T-helper 2 cell treated with Interferon-gamma antibody and Interleukin-4, amounts not matched to agents 5 μg/mL and 100 μg/mL, for 36 hours (primary cell): ENCODE data around the gene LUZP1.
"Not testable (repeated sequence)": the region's sequence is repeated elsewhere in the genome, so short reads cannot be mapped to it uniquely, and the experiment has no call there.

ENCODE experiments used
- DNase-seq: peaks from one replicate; pipeline ENCODE4 v3.0.0; 2021; ENCODE audit warnings: low spot score
- H3K27ac Mint-ChIP-seq: one replicate; pipeline ENCODE4 v1.8.0; 2021; ENCODE audit warnings: mild to moderate bottlenecking, mixed read lengths
- H3K27me3 Mint-ChIP-seq: one replicate; pipeline ENCODE4 v1.8.0; 2021; ENCODE audit warnings: low read depth, mixed read lengths
- H3K36me3 Mint-ChIP-seq: one replicate; pipeline ENCODE4 v1.8.0; 2021; ENCODE audit warnings: low read depth, mixed read lengths
- H3K4me1 Mint-ChIP-seq: one replicate; pipeline ENCODE4 v1.8.0; 2021; ENCODE audit warnings: low read depth, mixed read lengths
- H3K4me3 Mint-ChIP-seq: one replicate; pipeline ENCODE4 v1.8.0; 2022; ENCODE audit warnings: mild to moderate bottlenecking, moderate library complexity, mixed read lengths
- H3K9me3 Mint-ChIP-seq: one replicate; pipeline ENCODE4 v1.8.0; 2021; ENCODE audit warnings: mixed read lengths

LUZP1 gene

DNA sequence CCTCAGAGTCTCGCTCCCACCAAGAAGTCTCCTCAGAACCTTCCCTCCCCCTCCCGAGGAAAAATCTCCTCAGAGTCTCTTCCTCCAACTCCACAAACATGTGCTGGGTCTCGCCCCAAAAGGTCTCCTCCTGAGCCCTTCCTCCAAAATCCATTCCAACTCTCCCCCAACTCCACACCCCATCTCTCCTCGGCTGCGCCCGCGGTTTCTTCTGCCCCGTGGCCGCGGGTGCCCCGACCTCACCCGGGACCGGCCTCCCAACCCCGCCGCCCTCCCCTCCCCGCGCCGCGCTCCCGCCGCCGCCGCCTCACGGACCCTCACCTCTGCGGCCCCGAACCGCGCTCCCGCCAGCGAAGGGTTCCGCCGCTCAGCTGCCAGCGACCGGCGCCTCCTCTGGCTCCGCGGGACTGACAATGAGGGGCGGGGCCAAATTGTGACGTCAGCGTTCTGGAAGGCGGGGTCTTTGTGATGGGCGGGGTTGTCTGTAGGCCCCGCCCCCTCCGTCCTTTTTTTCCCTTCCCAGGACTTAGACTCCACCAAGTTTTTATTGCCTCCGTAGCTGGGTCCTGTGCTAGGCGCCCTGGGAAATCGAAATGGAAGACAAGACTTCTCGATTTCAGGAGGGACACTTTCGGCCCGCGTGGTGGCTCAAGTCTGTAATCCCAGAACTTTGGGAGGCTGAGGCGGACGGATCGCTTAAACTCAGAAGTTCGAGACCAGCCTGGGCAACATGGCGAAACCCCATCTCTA, at the start of gene LUZP1:
TSS of gene LUZP1 (minus strand) at position 412 of the 750 bp plus-strand sequence.
- DNase-seq: peak; percentile 82
- H3K4me3 Mint-ChIP-seq: peak within 1 kb of the TSS; percentile 99
- no peaks in the 10 kb centered on the region for H3K9me3 Mint-ChIP-seq
- H3K27ac Mint-ChIP-seq: peak within 1 kb of the TSS; percentile 92
- peaks cover 6% of the 10 kb centered on the region for H3K27me3 Mint-ChIP-seq
- peaks cover 16% of the 10 kb centered on the region for H3K4me1 Mint-ChIP-seq
- H3K36me3 Mint-ChIP-seq: no peaks in the 10 kb centered on the region

DNA sequence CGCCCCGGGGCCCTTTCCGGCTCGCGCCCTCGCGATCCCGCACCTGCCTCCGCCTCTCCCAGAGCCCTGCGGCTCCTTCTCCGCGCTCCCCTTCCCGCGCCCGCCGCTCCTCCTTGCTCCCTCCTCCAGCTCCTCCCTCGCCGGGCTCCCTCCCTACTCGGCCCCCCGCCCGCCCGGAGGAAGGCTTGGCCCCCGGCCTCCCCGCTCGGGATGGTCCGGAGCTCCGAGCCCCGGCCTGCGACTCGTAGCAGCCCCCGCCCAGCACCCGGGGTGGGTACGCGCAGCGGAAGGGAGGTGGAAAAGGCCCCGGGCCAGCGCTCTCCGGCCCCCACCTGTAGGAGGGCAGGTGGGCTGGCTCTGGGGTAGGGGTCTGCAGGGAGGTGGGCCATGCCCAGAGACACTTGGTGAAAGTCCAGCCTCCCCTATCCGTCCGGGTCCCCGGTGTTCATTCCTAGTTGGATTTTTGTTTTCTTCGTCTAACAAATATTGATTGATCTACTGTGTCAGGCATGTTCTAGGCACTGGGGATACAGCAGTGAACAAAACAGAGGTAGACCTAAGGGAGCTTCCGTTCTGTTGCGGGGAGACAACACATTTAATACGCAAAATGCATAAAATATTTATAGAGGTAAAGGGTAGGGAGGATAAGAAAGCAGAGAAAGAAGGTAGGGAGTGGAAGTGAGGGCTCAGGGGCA, 48.9 kb upstream of the LUZP1 start, which contains the start of gene HTR1D:
TSS of gene HTR1D (minus strand) at position 82 of the 695 bp plus-strand sequence. CDS start 23,283 bp downstream, outside the sequence.
- DNase-seq: no peak
- Mint-ChIP-seq H3K4me1 (no peaks in the 10 kb centered on the region), H3K27me3 (peaks cover 66% of the 10 kb centered on the region), H3K9me3 (no peaks in the 10 kb centered on the region), H3K27ac (no peak within 1 kb of the TSS), H3K4me3 (peak within 1 kb of the TSS; percentile 20), H3K36me3 (no peaks in the 10 kb centered on the region)

DNA sequence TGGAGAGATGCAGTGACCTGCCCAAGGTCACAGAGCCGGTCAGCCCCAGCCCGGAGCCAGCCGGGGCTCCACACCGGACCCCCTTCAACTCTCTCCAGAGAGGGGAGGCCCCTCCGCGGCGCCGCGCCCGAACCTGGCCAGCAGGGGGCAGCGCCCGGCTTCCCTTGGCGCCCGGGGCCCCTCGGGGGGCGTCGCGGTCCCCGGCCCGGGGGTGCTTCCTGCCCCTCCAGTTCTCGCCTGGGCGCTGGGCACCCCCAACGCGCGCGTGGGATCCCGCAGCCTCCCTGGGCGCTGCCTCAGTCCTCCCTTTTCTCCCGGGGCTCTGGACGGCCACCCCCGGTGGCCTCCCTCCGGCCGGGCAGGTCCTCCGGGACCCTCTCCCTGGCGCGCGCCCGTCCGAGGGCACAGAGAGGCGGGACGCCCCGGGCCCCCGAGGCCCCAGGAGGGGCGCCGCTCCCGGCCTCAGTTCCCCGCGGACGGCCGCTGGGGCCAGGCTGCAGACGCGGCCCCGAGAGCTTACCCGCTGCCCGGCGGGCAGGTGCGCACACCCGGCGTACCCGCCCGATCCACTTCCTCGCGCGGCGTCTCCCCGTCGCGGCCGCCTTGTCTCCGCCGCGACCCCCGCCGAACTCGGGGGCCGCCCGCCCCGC, 48.2 kb upstream of the LUZP1 start:
- peak; percentile 5 for DNase-seq
- no peaks in the 10 kb centered on the region for H3K36me3 Mint-ChIP-seq
- H3K4me1 Mint-ChIP-seq: no peaks in the 10 kb centered on the region
- no peak overlapping the region for H3K27ac Mint-ChIP-seq
- H3K27me3 Mint-ChIP-seq: peaks cover 67% of the 10 kb centered on the region
- H3K4me3 Mint-ChIP-seq: no peak overlapping the region
- H3K9me3 Mint-ChIP-seq: no peaks in the 10 kb centered on the region

DNA sequence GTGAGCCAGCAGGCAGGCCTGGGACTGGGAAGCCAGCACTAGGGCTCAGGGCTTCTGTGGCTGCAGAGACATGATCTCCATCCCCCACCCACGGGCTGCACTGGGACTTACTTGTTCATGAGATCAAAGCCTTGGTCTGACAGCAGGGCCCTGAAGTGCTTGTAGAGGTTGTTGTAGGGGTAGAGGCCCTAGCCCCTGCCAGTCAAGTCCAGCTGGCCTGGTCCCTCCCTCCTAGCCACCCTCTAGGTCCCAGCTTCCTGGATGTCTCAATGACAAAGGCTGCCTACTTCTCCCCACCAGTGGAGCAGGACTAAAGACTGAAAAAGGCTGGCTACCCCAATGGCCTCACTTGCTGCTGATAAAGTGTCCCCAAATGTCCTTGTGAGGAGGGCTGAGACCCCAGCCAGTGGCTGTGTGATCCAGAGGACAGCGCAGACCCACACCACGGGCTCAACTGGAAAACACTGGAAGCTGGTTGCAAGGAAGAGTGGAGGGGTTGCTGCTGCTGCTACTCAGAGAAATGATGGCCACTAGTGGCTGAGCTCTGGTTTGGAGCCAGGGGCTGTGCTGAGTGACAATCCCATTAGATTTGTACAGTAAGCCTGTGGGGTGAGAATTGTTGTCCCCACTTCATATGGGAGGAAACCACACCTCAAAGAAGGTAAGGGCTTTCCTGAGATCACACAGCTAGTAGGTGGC, 47.2 kb upstream of the LUZP1 start:
- H3K36me3 Mint-ChIP-seq: no peaks in the 10 kb centered on the region

DNA sequence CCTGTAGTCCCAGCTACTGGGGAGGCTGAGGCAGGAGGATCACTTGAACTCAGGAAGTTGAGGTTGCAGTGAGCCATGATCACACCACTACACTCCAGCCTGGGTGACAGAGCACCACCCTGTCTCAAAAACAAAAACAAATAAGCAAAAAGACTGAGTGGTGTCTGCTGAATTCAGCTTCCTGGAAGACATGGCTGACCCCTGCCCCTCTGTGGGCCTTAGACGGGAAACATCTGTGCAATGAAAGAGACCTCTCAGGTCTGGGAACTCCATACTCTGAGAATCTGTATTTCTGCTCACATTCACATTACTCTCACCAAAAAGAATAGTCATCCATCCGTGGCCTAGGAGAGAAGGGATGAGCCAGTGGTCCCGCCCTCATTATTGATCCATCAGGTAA, 46.6 kb upstream of the LUZP1 start:
- no peak for DNase-seq
- H3K9me3 Mint-ChIP-seq: no peaks in the 10 kb centered on the region
- no peak overlapping the region for H3K4me3 Mint-ChIP-seq
- peaks cover 63% of the 10 kb centered on the region for H3K27me3 Mint-ChIP-seq
- no peaks in the 10 kb centered on the region for H3K36me3 Mint-ChIP-seq
- H3K27ac Mint-ChIP-seq: no peak overlapping the region
- no peaks in the 10 kb centered on the region for H3K4me1 Mint-ChIP-seq

More for the DNA sequence above, 47.2 kb upstream of the LUZP1 start:
- DNase-seq: no peak
- Mint-ChIP-seq H3K27me3 (peaks cover 67% of the 10 kb centered on the region), H3K4me3 (peak overlapping the region; percentile 20), H3K9me3 (no peaks in the 10 kb centered on the region), H3K4me1 (no peaks in the 10 kb centered on the region), H3K27ac (no peak overlapping the region)

DNA sequence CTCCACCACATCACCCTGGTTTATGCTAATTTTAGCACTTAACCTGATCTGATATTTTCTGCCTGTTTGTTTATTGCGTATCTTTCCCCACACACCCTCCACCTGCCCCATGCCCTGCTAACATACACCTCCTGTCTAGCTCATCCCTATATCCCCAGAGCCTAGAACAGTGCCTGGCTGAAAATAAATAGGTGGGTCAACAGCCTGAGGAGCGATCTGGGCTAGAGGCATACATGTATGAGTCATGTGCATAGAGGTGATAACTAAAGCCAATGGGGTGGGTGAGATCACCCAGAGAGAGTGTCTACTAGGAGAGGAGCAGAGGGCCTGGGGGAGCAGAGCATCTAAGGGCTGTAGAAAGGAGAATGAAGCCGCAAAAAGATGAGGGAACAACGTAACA, 46.0 kb upstream of the LUZP1 start:
- peaks cover 1% of the 10 kb centered on the region for H3K4me1 Mint-ChIP-seq
- H3K27me3 Mint-ChIP-seq: peaks cover 60% of the 10 kb centered on the region
- no peaks in the 10 kb centered on the region for H3K36me3 Mint-ChIP-seq
- H3K27ac Mint-ChIP-seq: no peak overlapping the region
- H3K4me3 Mint-ChIP-seq: no peak overlapping the region
- H3K9me3 Mint-ChIP-seq: no peaks in the 10 kb centered on the region
- no peak for DNase-seq

DNA sequence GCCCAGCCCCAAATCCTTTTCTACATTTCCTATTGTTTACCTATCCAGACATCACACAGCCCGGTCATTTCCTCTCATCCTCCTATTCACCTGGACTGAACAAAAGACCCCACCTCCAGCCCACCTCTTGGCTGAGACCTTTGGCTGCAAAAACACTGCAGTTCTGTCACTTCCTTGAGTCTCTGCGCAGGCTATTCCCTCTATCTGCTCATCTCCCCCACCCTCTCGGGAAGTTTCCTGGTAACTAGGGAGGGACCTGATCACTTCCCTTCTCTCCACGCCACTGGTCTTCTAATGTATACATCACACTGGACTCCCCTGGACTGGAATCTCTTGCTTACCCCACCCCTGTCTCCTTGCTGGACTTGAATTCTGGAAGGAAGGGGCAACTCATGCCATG, 43.3 kb upstream of the LUZP1 start:
- no peak for DNase-seq
- no peak overlapping the region for H3K4me3 Mint-ChIP-seq
- H3K36me3 Mint-ChIP-seq: no peaks in the 10 kb centered on the region
- no peaks in the 10 kb centered on the region for H3K9me3 Mint-ChIP-seq
- peaks cover 1% of the 10 kb centered on the region for H3K4me1 Mint-ChIP-seq
- H3K27me3 Mint-ChIP-seq: peaks cover 42% of the 10 kb centered on the region
- no peak overlapping the region for H3K27ac Mint-ChIP-seq

DNA sequence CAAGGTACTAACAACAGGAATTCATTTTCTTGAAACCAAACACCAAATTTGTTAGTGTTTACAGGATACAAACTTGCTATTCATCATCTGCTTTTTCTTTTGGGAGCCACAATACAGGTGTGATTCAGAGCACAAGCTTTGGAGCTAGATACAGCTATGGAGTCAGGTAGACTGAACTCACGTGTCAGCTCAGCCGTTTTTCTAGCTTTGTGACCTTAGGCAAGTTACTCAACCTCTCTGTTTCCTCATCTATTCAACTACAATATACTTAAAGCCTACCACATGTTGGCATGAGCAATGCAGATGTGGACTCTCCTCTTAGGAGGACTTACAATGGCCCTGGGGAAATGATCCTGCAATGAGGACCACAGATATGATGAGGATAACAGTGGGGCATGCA, 42.3 kb upstream of the LUZP1 start:
- peaks cover 39% of the 10 kb centered on the region for H3K27me3 Mint-ChIP-seq
- H3K27ac Mint-ChIP-seq: no peak overlapping the region
- DNase-seq: no peak
- H3K4me3 Mint-ChIP-seq: no peak overlapping the region
- peaks cover 1% of the 10 kb centered on the region for H3K4me1 Mint-ChIP-seq
- H3K9me3 Mint-ChIP-seq: no peaks in the 10 kb centered on the region
- H3K36me3 Mint-ChIP-seq: no peaks in the 10 kb centered on the region

DNA sequence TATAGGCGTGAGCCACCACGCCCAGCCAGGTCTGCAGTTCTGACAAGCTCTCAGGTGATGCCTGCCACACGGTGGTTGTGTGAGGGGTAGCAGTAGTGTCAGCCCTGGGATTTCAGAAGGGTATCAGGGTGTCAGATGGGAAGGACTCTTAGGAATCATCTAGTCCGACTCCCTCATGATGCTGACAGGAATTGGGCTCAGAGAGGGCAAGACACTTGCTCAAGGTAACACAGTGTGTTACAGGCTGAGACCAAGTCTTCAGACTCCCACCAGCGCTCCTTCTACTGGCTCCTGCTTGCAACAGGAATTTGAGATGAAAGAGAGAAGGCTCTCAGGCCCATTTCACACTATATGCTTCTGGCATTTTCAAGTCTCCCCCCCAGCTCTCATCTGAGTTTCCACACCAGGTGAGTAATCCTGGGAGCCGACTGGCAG, 41.7 kb upstream of the LUZP1 start:
- Mint-ChIP-seq H3K4me1 (peaks cover 1% of the 10 kb centered on the region), H3K27ac (no peak overlapping the region), H3K9me3 (no peaks in the 10 kb centered on the region), H3K27me3 (peaks cover 35% of the 10 kb centered on the region), H3K4me3 (no peak overlapping the region), H3K36me3 (no peaks in the 10 kb centered on the region)
- DNase-seq: no peak

DNA sequence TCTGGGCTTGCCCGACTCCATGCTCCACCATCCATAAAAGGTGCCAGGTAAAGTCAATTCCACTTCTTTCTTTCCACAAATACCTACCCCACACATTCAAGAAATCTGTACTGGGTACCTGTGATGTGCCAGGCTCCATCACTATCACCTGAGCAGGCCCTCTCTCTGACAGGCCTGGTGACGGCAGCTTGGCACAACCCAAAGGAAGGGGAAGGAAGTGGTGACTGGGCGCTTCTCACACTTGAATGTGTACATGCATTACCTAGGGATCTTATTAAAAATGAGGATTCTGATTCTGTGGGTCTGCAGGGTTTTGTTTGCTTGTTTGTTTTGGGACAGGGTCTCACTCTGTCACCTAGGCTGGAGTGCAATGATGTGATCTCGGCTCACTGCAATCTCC, 41.1 kb upstream of the LUZP1 start:
- peaks cover 1% of the 10 kb centered on the region for H3K4me1 Mint-ChIP-seq
- peaks cover 30% of the 10 kb centered on the region for H3K27me3 Mint-ChIP-seq
- H3K9me3 Mint-ChIP-seq: no peaks in the 10 kb centered on the region
- no peak for DNase-seq
- no peak overlapping the region for H3K27ac Mint-ChIP-seq
- H3K36me3 Mint-ChIP-seq: no peaks in the 10 kb centered on the region
- no peak overlapping the region for H3K4me3 Mint-ChIP-seq

DNA sequence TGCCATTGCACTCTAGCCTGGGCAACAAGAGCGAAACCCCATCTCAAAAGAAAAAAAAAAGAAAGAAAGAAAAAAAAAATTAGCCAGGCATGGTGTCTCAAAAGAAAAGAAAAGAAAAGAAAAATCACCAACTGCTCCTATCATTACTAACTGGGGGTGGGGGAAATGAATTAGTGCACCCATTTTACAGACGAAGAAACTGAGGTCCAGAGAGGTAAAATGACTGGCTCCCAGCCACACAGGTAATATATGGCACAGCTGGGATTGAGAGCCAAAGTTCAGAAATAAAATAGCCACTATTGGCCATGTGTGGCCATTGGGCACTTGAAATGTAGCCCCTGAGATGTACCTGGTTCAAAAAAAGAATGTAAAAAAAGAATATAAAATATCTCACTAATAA, 39.9 kb upstream of the LUZP1 start:
- H3K27me3 Mint-ChIP-seq: peaks cover 24% of the 10 kb centered on the region
- peaks cover 1% of the 10 kb centered on the region for H3K4me1 Mint-ChIP-seq

DNA sequence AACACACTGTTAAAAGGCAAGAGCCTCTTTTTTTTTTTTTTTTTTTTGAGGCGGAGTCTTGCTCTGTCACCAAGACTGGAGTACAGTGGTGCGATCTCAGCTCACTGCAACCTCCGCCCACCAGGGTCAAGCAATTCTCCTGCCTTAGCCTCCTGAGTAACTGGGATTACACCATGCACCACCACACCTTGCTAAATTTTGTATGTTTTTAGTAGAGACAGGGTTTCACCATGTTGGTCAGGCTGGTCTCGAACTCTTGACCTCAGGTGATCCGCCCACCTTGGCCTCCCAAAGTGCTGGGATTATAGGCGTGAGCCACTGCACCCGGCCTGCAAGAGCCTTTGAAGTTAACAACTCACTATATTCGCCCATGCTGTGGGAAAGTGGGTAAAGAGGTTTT, 39.1 kb upstream of the LUZP1 start:
- not testable (repeated sequence) for H3K9me3 Mint-ChIP-seq

More for the DNA sequence above, 39.9 kb upstream of the LUZP1 start:
- Mint-ChIP-seq H3K27ac (no peak overlapping the region), H3K36me3 (no peaks in the 10 kb centered on the region), H3K4me3 (no peak overlapping the region), H3K9me3 (no peaks in the 10 kb centered on the region)
- no peak for DNase-seq

DNA sequence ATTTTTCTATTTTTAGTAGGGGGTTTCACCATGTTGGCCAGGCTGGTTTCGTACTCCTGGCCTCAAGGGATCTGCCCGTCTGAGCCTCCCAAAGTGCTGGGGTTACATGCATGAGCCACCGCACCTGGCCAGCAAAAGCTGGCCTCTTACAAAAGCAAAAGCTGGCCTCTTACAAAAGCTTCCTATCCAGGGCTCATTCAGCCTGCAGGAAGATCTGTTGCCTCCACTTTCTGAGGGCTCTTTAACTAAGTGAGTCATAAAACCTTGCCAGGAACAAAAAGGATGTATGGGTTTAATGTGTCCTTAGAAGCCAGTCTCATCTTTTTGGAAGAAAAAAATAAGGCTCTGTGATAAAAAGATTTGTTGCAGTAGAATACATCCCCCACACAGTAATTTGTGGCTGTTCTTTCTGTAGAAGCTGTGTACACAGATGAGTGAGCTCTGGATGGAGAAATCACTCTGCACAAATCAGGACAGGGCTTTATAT, 33.6 kb upstream of the LUZP1 start:
- H3K27ac Mint-ChIP-seq: no peak overlapping the region
- H3K36me3 Mint-ChIP-seq: no peaks in the 10 kb centered on the region
- H3K9me3 Mint-ChIP-seq: no peaks in the 10 kb centered on the region
- no peak overlapping the region for H3K4me3 Mint-ChIP-seq
- H3K27me3 Mint-ChIP-seq: peaks cover 6% of the 10 kb centered on the region
- no peak for DNase-seq
- H3K4me1 Mint-ChIP-seq: no peaks in the 10 kb centered on the region

More for the DNA sequence above, 39.1 kb upstream of the LUZP1 start:
- H3K4me3 Mint-ChIP-seq, DNase-seq, H3K27ac Mint-ChIP-seq, H3K4me1 Mint-ChIP-seq, H3K36me3 Mint-ChIP-seq: not testable (repeated sequence)
- H3K27me3 Mint-ChIP-seq: peaks cover 18% of the 10 kb centered on the region
